Measurements from ENCODE around the gene ATP6V1A.
"Not testable (repeated sequence)": the region's sequence is repeated elsewhere in the genome, so short reads cannot be mapped to it uniquely, and the experiment has no call there.

DNA sequence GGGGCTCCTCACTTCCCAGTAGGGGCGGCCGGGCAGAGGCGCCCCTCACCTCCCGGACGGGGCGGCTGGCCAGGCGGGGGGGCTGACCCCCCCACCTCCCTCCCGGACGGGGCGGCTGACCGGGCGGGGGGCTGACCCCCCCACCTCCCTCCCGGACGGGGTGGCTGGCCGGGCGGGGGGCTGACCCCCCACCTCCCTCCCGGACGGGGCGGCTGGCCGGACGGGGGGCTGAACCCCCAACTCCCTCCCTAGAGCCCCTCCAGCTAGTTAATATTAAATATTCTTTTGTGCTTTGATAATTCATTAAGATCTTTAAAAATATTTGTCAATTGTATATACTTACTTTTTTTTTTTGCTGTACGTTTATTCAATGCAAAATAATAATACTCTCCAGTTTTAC, 103.0 kb downstream of the ATP6V1A start:
- not testable (repeated sequence) for TF ChIP-seq CTCF, POLR2A (IDR thresholded peaks at IDR 0.05)

All from Peyer's patch (tissue), 4 donors.